Liver (tissue), 9 donors: ENCODE results near the gene DUS3L. TPM values are rescaled to one million over a fixed set of nuclear protein-coding genes. Genes with fewer than 3 reads are reported as not detected.

Experiments
- DNase-seq: peaks from one replicate; pipeline ENCODE4 v3.0.0-alpha.2; 2017; ENCODE audit warnings: low spot score
- H3K27ac ChIP-seq, 2 donors: one replicate each; pipeline ENCODE4 v1.7.0; 2013; ENCODE audit warnings: inconsistent platforms in 2 of 2, low read length in 2 of 2, control low read depth in 1 of 2, low read depth in 1 of 2, mild to moderate bottlenecking in 1 of 2
- H3K27me3 ChIP-seq, 4 donors: one replicate each; pipeline versions ENCODE4 v1.6.1 to v1.7.0; 2013; ENCODE audit warnings: low read length in 3 of 4, inconsistent platforms in 1 of 4, mild to moderate bottlenecking in 1 of 4, moderate library complexity in 1 of 4; ENCODE audit not compliant: control insufficient read depth in 4 of 4, insufficient read depth in 4 of 4
- H3K36me3 ChIP-seq, 4 donors: one replicate each; pipeline versions ENCODE4 v1.6.1 to v1.7.0; 2013; ENCODE audit warnings: low read length in 3 of 4, mild to moderate bottlenecking in 3 of 4, low read depth in 1 of 4, moderate library complexity in 1 of 4; ENCODE audit not compliant: control insufficient read depth in 4 of 4, insufficient read depth in 3 of 4
- H3K4me1 ChIP-seq, 4 donors: one replicate each; pipeline versions ENCODE4 v1.6.1 to v1.7.0; 2013; ENCODE audit warnings: low read length in 3 of 4, mild to moderate bottlenecking in 3 of 4, moderate library complexity in 1 of 4; ENCODE audit not compliant: control insufficient read depth in 4 of 4, insufficient read depth in 4 of 4
- H3K4me3 ChIP-seq, 3 donors: one replicate each; pipeline versions ENCODE4 v1.6.1 to v1.7.0; 2013; ENCODE audit warnings: low read length in 3 of 3, control low read depth in 1 of 3, low read depth in 1 of 3, mild to moderate bottlenecking in 1 of 3
- H3K9ac ChIP-seq, 2 donors: one replicate each; pipeline ENCODE4 v1.7.0; 2013; ENCODE audit warnings: low read length in 2 of 2, mild to moderate bottlenecking in 2 of 2, moderate library complexity in 2 of 2, control low read depth in 1 of 2, low read depth in 1 of 2
- H3K9me3 ChIP-seq, 4 donors: one replicate each; pipeline versions ENCODE4 v1.6.1 to v1.7.0; 2013; ENCODE audit warnings: low read length in 3 of 4; ENCODE audit not compliant: control insufficient read depth in 4 of 4
- ATF3 ChIP-seq: IDR thresholded peaks from 2 replicates; pipeline ENCODE4 v1.6.1; 2016; ENCODE audit warnings: antibody characterized with exemption
- CTCF ChIP-seq: fragments of 150-350 bp; IDR thresholded peaks from 2 replicates; pipeline ENCODE4 v1.5.1; 2017; ENCODE audit warnings: improper control_type of control experiment, low read depth, low read length; ENCODE audit not compliant: missing input control
- EGR1 ChIP-seq, 2 donors: IDR thresholded peaks; 2 replicates each; pipeline ENCODE4 v1.6.1; 2016 to 2018; ENCODE audit warnings: antibody characterized with exemption in 2 of 2, low read depth in 2 of 2
- FOXA1 ChIP-seq: IDR thresholded peaks from 2 replicates; pipeline ENCODE4 v1.6.1; 2016; ENCODE audit warnings: antibody characterized with exemption
- FOXA2 ChIP-seq: IDR thresholded peaks from 2 replicates; pipeline ENCODE4 v1.6.1; 2016; ENCODE audit warnings: antibody characterized with exemption
- GABPA ChIP-seq, 2 donors: IDR thresholded peaks in 1 of 2; conservative IDR thresholded peaks in 1 of 2; 2 replicates each; pipeline ENCODE4 v1.6.1; 2016; ENCODE audit warnings: antibody characterized with exemption in 2 of 2, mild to moderate bottlenecking in 1 of 2, moderate library complexity in 1 of 2
- HNF4A ChIP-seq, 2 donors: conservative IDR thresholded peaks; 2 replicates each; pipeline ENCODE4 v1.6.1; 2016; ENCODE audit warnings: antibody characterized with exemption in 2 of 2, mild to moderate bottlenecking in 2 of 2
- HNF4G ChIP-seq: IDR thresholded peaks from 2 replicates; pipeline ENCODE4 v1.6.1; 2016; ENCODE audit warnings: antibody characterized with exemption
- JUND ChIP-seq, 2 donors: IDR thresholded peaks; 2 replicates each; pipeline ENCODE4 v1.6.1; 2016; ENCODE audit warnings: antibody characterized with exemption in 2 of 2
- MAX ChIP-seq: IDR thresholded peaks from 2 replicates; pipeline ENCODE4 v1.6.1; 2016; ENCODE audit warnings: antibody characterized with exemption
- NR2F2 ChIP-seq: IDR thresholded peaks from 2 replicates; pipeline ENCODE4 v1.6.1; 2016; ENCODE audit warnings: antibody characterized with exemption
- RAD21 ChIP-seq, 2 donors: IDR thresholded peaks; 2 replicates each; pipeline ENCODE4 v1.6.1; 2016; ENCODE audit warnings: antibody characterized with exemption in 2 of 2, mild to moderate bottlenecking in 2 of 2
- REST ChIP-seq: IDR thresholded peaks from 2 replicates; pipeline ENCODE4 v1.6.1; 2016; ENCODE audit warnings: antibody characterized with exemption, mild to moderate bottlenecking
- RXRA ChIP-seq, 2 donors: IDR thresholded peaks; 2 replicates each; pipeline ENCODE4 v1.6.1; 2017 to 2018; ENCODE audit warnings: antibody characterized with exemption in 2 of 2, mild to moderate bottlenecking in 1 of 2
- SP1 ChIP-seq: IDR thresholded peaks from 2 replicates; pipeline ENCODE4 v1.6.1; 2018; ENCODE audit warnings: antibody characterized with exemption, mild to moderate bottlenecking
- TAF1 ChIP-seq: conservative IDR thresholded peaks from 2 replicates; pipeline ENCODE4 v1.6.1; 2016; ENCODE audit warnings: antibody characterized with exemption, mild to moderate bottlenecking
- YY1 ChIP-seq: IDR thresholded peaks from 2 replicates; pipeline ENCODE4 v1.6.1; 2016; ENCODE audit warnings: antibody characterized with exemption, mild to moderate bottlenecking
- ZBTB33 ChIP-seq: IDR thresholded peaks from 2 replicates; pipeline ENCODE4 v1.6.1; 2016; ENCODE audit warnings: antibody characterized with exemption
- WGBS: extraction: QIAGEN DNeasy Blood & Tissue Kit; methylation state at CpG from one replicate; pipeline ENCODE4 v1.1.7; 2013; 5-methylcytosine and 5-hydroxymethylcytosine counted together
- polyA plus RNA-seq, 2 donors: library from polyadenylated mRNA; stranded (reverse) in 1 of 2; unstranded in 1 of 2; fragments of 200-250 nt in 1 of 2; fragments of >200 nt in 1 of 2; fragmentation: Nextera tagmentation in 1 of 2; extraction: Ambion mirVana in 1 of 2; gene quantifications; one replicate each; pipeline versions ENCODE4 v1.2.1 to v1.2.3, GENCODE V29; 2013 to 2015
- total RNA-seq, 2 donors: library from RNA; depleted of rRNA; stranded (reverse); fragments of >200 nt; gene quantifications; one replicate each; pipeline ENCODE4 v1.2.3, GENCODE V29; 2014
- donor health status: healthy.
- donor health status: healthy.
- donor health status: healthy.
- donor health status: healthy.
- donor health status: healthy.

DUS3L gene
- total and polyA plus RNA-seq, 4 donors: 12.2 to 19.0 (median 16.9) TPM

GRCh38 chr19:5751709-5752108, 39.3 kb downstream of the DUS3L start:
- Histone ChIP-seq H3K4me3 (no peak overlapping the region), H3K9ac (no peak overlapping the region), H3K27me3 (no peaks in the 10 kb centered on the region), H3K27ac (no peak overlapping the region), H3K9me3 (no peaks in the 10 kb centered on the region), H3K36me3 (no peaks in the 10 kb centered on the region), H3K4me1 (no peaks in the 10 kb centered on the region)
- WGBS: 61% methylated on average over 7 of the region's 7 CpGs
- DNase-seq: no peak
- TF ChIP-seq FOXA1 (no peak), FOXA2 (no peak), TAF1 (no peak), CTCF (no peak), RAD21 (IDR thresholded peaks at IDR 0.05) (no peak), RXRA (IDR thresholded peaks at IDR 0.05) (no peak), EGR1 (IDR thresholded peaks at IDR 0.05; ENCODE audit: low read depth in 2 of 2) (no peak), JUND (IDR thresholded peaks at IDR 0.05) (no peak), MAX (no peak), HNF4A (conservative IDR thresholded peaks at IDR 0.05) (no peak), HNF4G (no peak), YY1 (no peak), REST (no peak), SP1 (no peak), NR2F2 (no peak), GABPA (IDR thresholded peaks at IDR 0.05 in 1 of 2, conservative IDR thresholded peaks at IDR 0.05 in 1 of 2) (no peak), ATF3 (no peak), ZBTB33 (no peak)

GRCh38 chr19:5749505-5749904, 41.5 kb downstream of the DUS3L start:
- Histone ChIP-seq H3K9me3 (no peaks in the 10 kb centered on the region), H3K27ac (no peak overlapping the region), H3K9ac (no peak overlapping the region), H3K4me1 (no peaks in the 10 kb centered on the region), H3K36me3 (no peaks in the 10 kb centered on the region), H3K4me3 (no peak overlapping the region), H3K27me3 (no peaks in the 10 kb centered on the region)
- 83% methylated on average over 5 of the region's 5 CpGs for WGBS
- DNase-seq: no peak
- TF ChIP-seq EGR1 (IDR thresholded peaks at IDR 0.05; ENCODE audit: low read depth in 2 of 2): no peak
- TF ChIP-seq TAF1: no peak
- TF ChIP-seq NR2F2: no peak
- TF ChIP-seq HNF4A (conservative IDR thresholded peaks at IDR 0.05): no peak
- TF ChIP-seq RAD21 (IDR thresholded peaks at IDR 0.05): no peak
- no peak for TF ChIP-seq FOXA2
- TF ChIP-seq REST: no peak
- no peak for TF ChIP-seq JUND (IDR thresholded peaks at IDR 0.05)
- TF ChIP-seq GABPA (IDR thresholded peaks at IDR 0.05 in 1 of 2, conservative IDR thresholded peaks at IDR 0.05 in 1 of 2): no peak
- TF ChIP-seq HNF4G: no peak
- TF ChIP-seq MAX: no peak
- no peak for TF ChIP-seq FOXA1
- no peak for TF ChIP-seq RXRA (IDR thresholded peaks at IDR 0.05)
